WERI-Rb-1 (cell line): Measurements from ENCODE around the gene WDR76.
A peak's percentile ranks its signal among the peaks of the same experiment; 100 is the strongest.

Experiments used
- DNase-seq: peaks from one replicate; pipeline ENCODE4 v3.0.0-alpha.2; 2020
- H3K27ac ChIP-seq: fragments of 250-450 bp; sonication (Bioruptor Pico); 2 replicates; pipeline ENCODE4 v1.5.1; 2020; ENCODE audit warnings: mild to moderate bottlenecking, moderate library complexity
- H3K27me3 ChIP-seq: fragments of 250-450 bp; sonication (Bioruptor Pico); 2 replicates; pipeline ENCODE4 v1.5.1; 2021; ENCODE audit warnings: mild to moderate bottlenecking, low read depth, moderate library complexity; ENCODE audit not compliant: insufficient read depth, severe bottlenecking
- H3K36me3 ChIP-seq: fragments of 250-450 bp; sonication (Bioruptor Pico); 2 replicates; pipeline ENCODE4 v1.5.1; 2020; ENCODE audit warnings: mild to moderate bottlenecking, moderate library complexity
- H3K4me3 ChIP-seq: 2 replicates; pipeline ENCODE4 v1.5.1; 2011; ENCODE audit warnings: low read depth, mild to moderate bottlenecking, control low read depth, low read length
- H3K9me3 ChIP-seq: fragments of 250-450 bp; sonication (Bioruptor Pico); 2 replicates; pipeline ENCODE4 v1.5.1; 2021; ENCODE audit warnings: mild to moderate bottlenecking, moderate library complexity; ENCODE audit not compliant: severe bottlenecking
- CTCF ChIP-seq: IDR thresholded peaks from 2 replicates; pipeline ENCODE4 v1.5.1; 2011; ENCODE audit warnings: low read depth, mild to moderate bottlenecking, control low read depth, inconsistent platforms, low read length

WDR76 gene

GRCh38 chr15:43826508-43827341 is at the start of gene WDR76:
WDR76 (plus strand) TSS chr15:43827002; CDS start chr15:43827033, 31 bp downstream.
- Histone ChIP-seq H3K9me3 (peaks cover 8% of the 10 kb centered on the region), H3K36me3 (peaks cover 49% of the 10 kb centered on the region), H3K27ac (peak within 1 kb of the TSS; percentile 94), H3K4me3 (peak within 1 kb of the TSS; percentile 86), H3K27me3 (no peaks in the 10 kb centered on the region)
- DNase-seq = peak; percentile 92
- no peak for TF ChIP-seq CTCF

- H3K27ac ChIP-seq = no peak overlapping the region
- peaks cover 18% of the 10 kb centered on the region for H3K36me3 ChIP-seq
- DNase-seq = no peak
- H3K27me3 ChIP-seq = no peaks in the 10 kb centered on the region
- no peaks in the 10 kb centered on the region for H3K9me3 ChIP-seq
- no peak overlapping the region for H3K4me3 ChIP-seq
- TF ChIP-seq CTCF = 0 out of 2 replicates have a peak, but pooled peaks have one; percentile 15
These were observed 49.4 kb upstream of the WDR76 start for GRCh38 chr15:43777267-43777914.

- Histone ChIP-seq H3K9me3 (no peaks in the 10 kb centered on the region), H3K4me3 (no peak overlapping the region), H3K27ac (no peak overlapping the region), H3K36me3 (peaks cover 2% of the 10 kb centered on the region), H3K27me3 (no peaks in the 10 kb centered on the region)
- no peak for DNase-seq
- no peak for TF ChIP-seq CTCF
These were observed 47.8 kb upstream of the WDR76 start for GRCh38 chr15:43779016-43779415.

GRCh38 chr15:43789409-43789808 is 37.4 kb upstream of the WDR76 start:
- Histone ChIP-seq H3K27ac (peak overlapping the region; percentile 7; the same call in 1 of the 2 replicates), H3K9me3 (peaks cover 8% of the 10 kb centered on the region), H3K4me3 (no peak overlapping the region), H3K27me3 (no peaks in the 10 kb centered on the region), H3K36me3 (peaks cover 22% of the 10 kb centered on the region)
- TF ChIP-seq CTCF = no peak
- DNase-seq = no peak

- H3K9me3 ChIP-seq = peaks cover 5% of the 10 kb centered on the region
- TF ChIP-seq CTCF = no peak
- peaks cover 50% of the 10 kb centered on the region for H3K36me3 ChIP-seq
- DNase-seq = peak; percentile 100
- peak within 1 kb of the TSS; percentile 95 for H3K27ac ChIP-seq
- H3K27me3 ChIP-seq = no peaks in the 10 kb centered on the region
- H3K4me3 ChIP-seq = peak within 1 kb of the TSS; percentile 94
These were observed 34.6 kb upstream of the WDR76 start, which contains the start of gene SERF2 for GRCh38 chr15:43791993-43792760. SERF2 (plus strand) TSS chr15:43792320; CDS start chr15:43792377, 57 bp downstream.
